Measurements from ENCODE around the gene TBL1X. TPM values are rescaled to one million over a fixed set of nuclear protein-coding genes. Genes with fewer than 3 reads are reported as not detected.

Gene TBL1X
- total and polyA plus RNA-seq, 7 donors, result 2.0 to 17.6 (median 7.8) TPM

DNA sequence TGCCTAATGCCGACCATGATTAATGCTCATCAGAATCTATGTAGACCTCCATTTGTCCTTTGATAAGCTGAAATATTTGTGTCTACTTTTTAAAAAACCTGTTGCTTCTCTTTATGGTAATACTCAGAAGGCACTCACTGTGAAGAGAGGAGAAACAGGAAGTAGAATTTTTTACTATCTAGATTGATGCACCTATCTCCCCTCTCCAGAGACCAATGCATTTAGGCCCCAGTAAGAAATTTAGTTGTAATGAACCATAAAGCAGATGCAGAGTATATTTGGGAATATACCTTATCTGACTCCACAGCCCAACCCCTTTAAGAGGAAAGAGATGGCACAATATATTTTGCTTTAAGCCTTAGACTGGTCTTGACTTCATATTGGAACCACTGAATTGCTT lies 11.1 kb downstream of the TBL1X start:
- ATAC-seq (no peak), DNase-seq (no peak)
- H3K4me1 ChIP-seq, result peaks cover 7% of the 10 kb centered on the region
- H3K9me3 ChIP-seq, result no peaks in the 10 kb centered on the region
- intact Hi-C loops (cut with DNase I), result no loop called here
- 94 to 100% (median 98%) methylated on average over 1 of the region's 1 CpG for WGBS, 3 donors
- H3K36me3 ChIP-seq (ENCODE audit: insufficient read depth in 1 of 2, low read depth in 1 of 2), result no peaks in the 10 kb centered on the region
- no peak overlapping the region for H3K4me3 ChIP-seq
- H3K27ac ChIP-seq, result no peak overlapping the region
- TF ChIP-seq, protein P1, sequence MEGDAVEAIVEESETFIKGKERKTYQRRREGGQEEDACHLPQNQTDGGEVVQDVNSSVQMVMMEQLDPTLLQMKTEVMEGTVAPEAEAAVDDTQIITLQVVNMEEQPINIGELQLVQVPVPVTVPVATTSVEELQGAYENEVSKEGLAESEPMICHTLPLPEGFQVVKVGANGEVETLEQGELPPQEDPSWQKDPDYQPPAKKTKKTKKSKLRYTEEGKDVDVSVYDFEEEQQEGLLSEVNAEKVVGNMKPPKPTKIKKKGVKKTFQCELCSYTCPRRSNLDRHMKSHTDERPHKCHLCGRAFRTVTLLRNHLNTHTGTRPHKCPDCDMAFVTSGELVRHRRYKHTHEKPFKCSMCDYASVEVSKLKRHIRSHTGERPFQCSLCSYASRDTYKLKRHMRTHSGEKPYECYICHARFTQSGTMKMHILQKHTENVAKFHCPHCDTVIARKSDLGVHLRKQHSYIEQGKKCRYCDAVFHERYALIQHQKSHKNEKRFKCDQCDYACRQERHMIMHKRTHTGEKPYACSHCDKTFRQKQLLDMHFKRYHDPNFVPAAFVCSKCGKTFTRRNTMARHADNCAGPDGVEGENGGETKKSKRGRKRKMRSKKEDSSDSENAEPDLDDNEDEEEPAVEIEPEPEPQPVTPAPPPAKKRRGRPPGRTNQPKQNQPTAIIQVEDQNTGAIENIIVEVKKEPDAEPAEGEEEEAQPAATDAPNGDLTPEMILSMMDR (IDR thresholded peaks at IDR 0.05), result no peak
- no peaks in the 10 kb centered on the region for H3K27me3 ChIP-seq (ENCODE audit: insufficient read depth in 3 of 3, low read length in 2 of 3)

DNA sequence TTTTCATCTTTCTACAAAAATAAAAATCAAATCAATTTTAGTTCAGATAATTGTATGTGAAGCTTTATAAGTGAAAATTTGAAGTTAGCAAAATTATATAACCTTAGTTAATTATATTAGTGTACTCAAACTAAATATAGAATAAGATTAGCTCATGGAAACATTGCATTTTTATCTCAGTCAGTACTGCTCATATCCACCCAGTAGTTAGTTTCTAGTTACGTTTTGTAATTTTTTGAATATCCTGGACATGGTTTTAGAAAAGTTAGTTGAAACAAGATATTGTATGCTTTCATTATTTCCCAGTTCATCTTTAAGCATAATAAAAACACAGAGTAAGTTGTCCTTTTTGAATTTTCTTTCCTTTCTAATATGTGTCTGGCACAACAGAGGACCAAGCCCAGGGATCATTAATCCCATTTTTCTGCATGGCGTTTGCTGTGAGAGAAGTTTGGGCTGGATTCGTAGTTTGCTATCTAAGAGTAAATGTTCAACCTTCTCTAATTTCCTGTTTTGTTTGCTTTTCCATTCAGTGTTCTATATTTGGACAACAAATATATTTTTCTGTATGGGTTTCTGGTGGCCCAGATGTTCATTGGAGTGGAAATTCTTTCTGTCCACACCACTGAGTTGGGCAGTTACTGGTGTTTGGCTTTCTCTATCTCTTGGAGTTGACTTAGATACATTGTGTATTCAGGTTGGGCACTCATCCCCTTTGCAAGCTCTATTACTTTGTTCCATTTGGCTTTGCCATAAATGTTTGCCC lies 12.1 kb downstream of the TBL1X start:
- H3K27ac ChIP-seq, result no peak overlapping the region
- H3K4me3 ChIP-seq, result no peak overlapping the region
- H3K4me1 ChIP-seq, result peaks cover 7% of the 10 kb centered on the region
- ATAC-seq (no peak), DNase-seq (no peak)
- WGBS, 3 donors, result 46 to 77% (median 62%) methylated on average over 3 of the region's 3 CpGs
- H3K9me3 ChIP-seq, result no peaks in the 10 kb centered on the region
- H3K36me3 ChIP-seq (ENCODE audit: insufficient read depth in 1 of 2, low read depth in 1 of 2), result no peaks in the 10 kb centered on the region
- H3K27me3 ChIP-seq (ENCODE audit: insufficient read depth in 3 of 3, low read length in 2 of 3), result no peaks in the 10 kb centered on the region
- TF ChIP-seq, protein P1 (IDR thresholded peaks at IDR 0.05), result no peak
- intact Hi-C loops (cut with DNase I), result no loop called here

DNA sequence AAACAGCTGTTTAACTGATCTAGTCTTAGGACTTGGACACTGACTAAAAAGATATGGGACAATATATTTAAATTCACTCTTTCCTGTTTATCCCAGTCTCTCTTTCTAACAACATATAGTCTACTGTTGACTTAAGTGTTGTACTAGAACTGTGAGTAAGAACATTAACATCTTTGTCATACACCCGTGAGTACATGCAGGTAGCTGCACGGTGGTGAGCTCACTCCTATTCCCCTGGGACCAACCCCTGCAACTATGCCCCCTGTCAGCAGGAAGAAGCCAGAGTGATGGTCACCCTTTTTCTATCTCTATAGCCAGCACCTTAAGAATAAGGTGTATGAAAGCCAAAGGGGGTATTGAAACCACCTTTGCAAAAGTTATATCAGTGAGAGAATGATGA lies 17.6 kb downstream of the TBL1X start:
- Histone ChIP-seq H3K4me3 (no peak overlapping the region), H3K36me3 (ENCODE audit: insufficient read depth in 1 of 2, low read depth in 1 of 2) (no peaks in the 10 kb centered on the region), H3K27ac (no peak overlapping the region), H3K9me3 (no peaks in the 10 kb centered on the region), H3K4me1 (peaks cover under 1% of the 10 kb centered on the region), H3K27me3 (ENCODE audit: insufficient read depth in 3 of 3, low read length in 2 of 3) (peaks cover 0 to 8% (median 0%) of the 10 kb centered on the region in 3 donors)
- no peak for ATAC-seq
- intact Hi-C loops (cut with DNase I), result no loop called here
- TF ChIP-seq, protein P1 (IDR thresholded peaks at IDR 0.05), result no peak
- WGBS, 3 donors, result 65 to 71% (median 66%) methylated on average over 2 of the region's 2 CpGs
- DNase-seq, result no peak

DNA sequence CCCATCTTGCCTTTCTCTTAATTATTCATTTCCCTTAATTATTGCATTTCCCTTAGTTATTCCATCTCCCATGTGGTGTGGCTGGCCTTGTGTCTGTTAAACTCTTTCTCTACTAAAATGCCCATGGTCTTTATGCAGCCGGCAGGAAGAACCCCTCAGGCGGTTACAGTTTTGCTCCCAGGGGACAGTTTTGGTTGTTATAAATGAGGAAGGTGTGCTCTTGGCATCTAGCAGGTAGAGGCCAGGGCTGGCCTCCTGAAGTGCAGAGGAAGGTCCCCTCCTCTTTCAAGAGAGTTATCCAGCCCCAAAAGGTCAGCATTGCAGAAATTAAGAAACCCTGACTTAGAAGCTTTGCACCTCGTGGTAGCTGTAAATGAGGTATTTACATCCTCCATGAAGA lies 18.0 kb downstream of the TBL1X start:
- H3K4me3 ChIP-seq, result no peak overlapping the region
- H3K27ac ChIP-seq, result no peak overlapping the region
- no peaks in the 10 kb centered on the region for H3K4me1 ChIP-seq
- intact Hi-C loops (cut with DNase I), result no loop called here
- H3K27me3 ChIP-seq (ENCODE audit: insufficient read depth in 3 of 3, low read length in 2 of 3), result peaks cover 0 to 8% (median 0%) of the 10 kb centered on the region in 3 donors
- DNase-seq, result no peak
- TF ChIP-seq, protein P1 (IDR thresholded peaks at IDR 0.05), result no peak
- no peak for ATAC-seq
- H3K9me3 ChIP-seq, result no peaks in the 10 kb centered on the region
- no peaks in the 10 kb centered on the region for H3K36me3 ChIP-seq (ENCODE audit: insufficient read depth in 1 of 2, low read depth in 1 of 2)
- 46 to 71% (median 64%) methylated on average over 3 of the region's 3 CpGs for WGBS, 3 donors

DNA sequence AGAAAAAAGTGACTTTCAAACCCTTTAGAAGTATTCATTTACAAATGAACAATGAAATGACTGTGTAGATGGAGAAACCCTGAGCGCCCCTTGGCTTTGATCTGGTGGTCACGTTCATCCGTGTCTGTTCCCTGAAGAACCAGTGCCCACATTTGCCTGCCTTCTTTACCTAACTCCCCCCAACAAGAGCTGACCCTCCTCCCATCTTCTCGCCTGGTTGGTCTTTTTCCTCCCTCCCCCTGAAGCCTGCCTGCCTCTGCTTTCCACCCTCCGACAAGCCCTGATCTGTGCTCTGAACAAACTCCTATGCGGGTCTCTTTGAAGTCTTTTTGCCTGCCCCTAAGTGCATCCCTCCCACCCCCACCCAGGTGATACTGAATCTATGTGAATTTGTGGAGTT lies 18.5 kb downstream of the TBL1X start:
- Histone ChIP-seq H3K27ac (no peak overlapping the region), H3K36me3 (ENCODE audit: insufficient read depth in 1 of 2, low read depth in 1 of 2) (no peaks in the 10 kb centered on the region), H3K9me3 (no peaks in the 10 kb centered on the region), H3K27me3 (ENCODE audit: insufficient read depth in 3 of 3, low read length in 2 of 3) (peaks cover 0 to 8% (median 0%) of the 10 kb centered on the region in 3 donors), H3K4me1 (no peaks in the 10 kb centered on the region), H3K4me3 (no peak overlapping the region)
- TF ChIP-seq, protein P1 (IDR thresholded peaks at IDR 0.05), result no peak
- ATAC-seq (no peak), DNase-seq (no peak)
- intact Hi-C loops (cut with DNase I), result no loop called here
- WGBS, 3 donors, result 72 to 91% (median 90%) methylated on average over 6 of the region's 6 CpGs
